DND-41 (cell line): Measurements from ENCODE around the gene OR2B2.

Experiments used
- EZH2 ChIP-seq: IDR thresholded peaks from 3 replicates; pipeline ENCODE4 v1.6.1; 2012; ENCODE audit warnings: borderline replicate concordance, low read depth, mild to moderate bottlenecking, moderate library complexity, low read length, inconsistent platforms; ENCODE audit not compliant: severe bottlenecking
- TF ChIP-seq, protein P1 (sequence below): IDR thresholded peaks from 2 replicates; pipeline ENCODE4 v1.5.1; 2012; ENCODE audit warnings: borderline replicate concordance, low read length, moderate library complexity, mild to moderate bottlenecking; ENCODE audit not compliant: poor library complexity, severe bottlenecking; ENCODE audit errors: extremely low read depth

DNA sequence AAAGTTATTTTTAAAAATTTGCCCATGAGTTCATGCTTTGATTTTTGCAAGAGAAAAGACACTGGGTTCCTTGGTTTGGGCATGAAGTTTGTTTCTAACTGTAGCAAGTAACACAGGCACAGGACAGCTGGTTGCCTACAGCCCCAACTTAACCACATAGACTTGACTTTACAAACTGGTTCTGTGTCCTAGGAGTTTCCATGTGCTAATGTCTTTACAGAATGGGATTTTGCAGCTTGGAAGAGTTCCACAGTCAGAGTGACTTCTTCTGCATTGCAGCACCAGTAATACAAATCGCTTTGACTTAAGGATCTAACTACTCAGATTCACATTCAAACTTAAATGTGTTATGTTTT, 44.3 kb downstream of the OR2B2 start:
- TF ChIP-seq, protein P1, sequence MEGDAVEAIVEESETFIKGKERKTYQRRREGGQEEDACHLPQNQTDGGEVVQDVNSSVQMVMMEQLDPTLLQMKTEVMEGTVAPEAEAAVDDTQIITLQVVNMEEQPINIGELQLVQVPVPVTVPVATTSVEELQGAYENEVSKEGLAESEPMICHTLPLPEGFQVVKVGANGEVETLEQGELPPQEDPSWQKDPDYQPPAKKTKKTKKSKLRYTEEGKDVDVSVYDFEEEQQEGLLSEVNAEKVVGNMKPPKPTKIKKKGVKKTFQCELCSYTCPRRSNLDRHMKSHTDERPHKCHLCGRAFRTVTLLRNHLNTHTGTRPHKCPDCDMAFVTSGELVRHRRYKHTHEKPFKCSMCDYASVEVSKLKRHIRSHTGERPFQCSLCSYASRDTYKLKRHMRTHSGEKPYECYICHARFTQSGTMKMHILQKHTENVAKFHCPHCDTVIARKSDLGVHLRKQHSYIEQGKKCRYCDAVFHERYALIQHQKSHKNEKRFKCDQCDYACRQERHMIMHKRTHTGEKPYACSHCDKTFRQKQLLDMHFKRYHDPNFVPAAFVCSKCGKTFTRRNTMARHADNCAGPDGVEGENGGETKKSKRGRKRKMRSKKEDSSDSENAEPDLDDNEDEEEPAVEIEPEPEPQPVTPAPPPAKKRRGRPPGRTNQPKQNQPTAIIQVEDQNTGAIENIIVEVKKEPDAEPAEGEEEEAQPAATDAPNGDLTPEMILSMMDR = no peak
- TF ChIP-seq EZH2 = no peak
